ENCODE data around the gene GNB5. TPM values are rescaled to one million over a fixed set of nuclear protein-coding genes. Genes with fewer than 3 reads are reported as not detected.

The GNB5 gene
- polyA plus RNA-seq, 1 donor from 2014 or later: 89.6 TPM

DNA sequence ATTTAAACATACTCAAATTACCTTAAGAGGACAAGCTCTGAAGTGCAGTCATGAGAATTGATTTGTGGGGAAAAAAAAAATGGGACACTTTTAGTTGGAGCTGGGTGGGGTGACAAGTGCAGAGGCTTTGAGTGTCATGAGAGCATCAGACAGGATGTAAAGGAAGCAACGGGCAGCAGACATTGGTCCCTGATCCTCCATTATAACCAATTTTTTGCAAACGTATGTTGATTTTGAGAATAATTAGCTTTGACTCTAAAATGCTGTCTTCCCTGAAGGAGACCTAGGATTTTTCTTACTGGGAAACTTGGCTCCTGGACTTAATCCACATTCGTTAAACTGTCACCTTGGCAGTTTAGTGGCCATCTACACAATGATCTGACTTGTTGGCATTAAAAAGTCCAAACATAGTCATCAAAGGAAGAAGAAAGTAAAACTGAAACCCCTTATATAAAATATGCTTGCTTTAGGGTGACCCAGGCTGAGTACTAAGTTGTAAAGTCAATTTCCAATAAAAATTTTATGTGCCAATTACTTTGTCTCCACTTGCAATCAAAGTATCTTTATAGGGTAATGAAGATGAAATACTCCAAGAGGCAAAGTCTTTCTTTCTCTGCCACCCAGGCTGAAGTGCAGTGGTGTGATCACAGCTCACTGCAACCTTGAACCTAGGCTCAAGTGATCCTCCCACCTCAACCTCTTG, 124.2 kb downstream of the GNB5 start:
- Histone ChIP-seq H3K4me3 (ENCODE audit: low read length) (no peak overlapping the region), H3K4me2 (ENCODE audit: low read length) (no peak overlapping the region), H3F3A (ENCODE audit: insufficient read depth, low read length, poor library complexity, severe bottlenecking) (no peaks in the 10 kb centered on the region), H3K27ac (ENCODE audit: low read length) (no peak overlapping the region), H4K20me1 (ENCODE audit: insufficient read depth) (no peaks in the 10 kb centered on the region), H2AFZ (ENCODE audit: low read depth, low read length) (no peak overlapping the region), H3K79me2 (replicated peaks; ENCODE audit: insufficient read depth, low read length) (no peaks in the 10 kb centered on the region), H3K36me3 (ENCODE audit: insufficient read depth, low read length) (peaks cover 5% of the 10 kb centered on the region), H3K9me2 (ENCODE audit: insufficient read depth, low read length) (no peaks in the 10 kb centered on the region), H3K27me3 (ENCODE audit: insufficient read depth, low read depth, low read length) (no peaks in the 10 kb centered on the region), H3K9ac (ENCODE audit: low read length) (no peak overlapping the region), H3K9me3 (ENCODE audit: low read length) (no peaks in the 10 kb centered on the region)
- no peak for TF ChIP-seq RAD21 (conservative IDR thresholded peaks at IDR 0.05)
- TF ChIP-seq SMC3 (conservative IDR thresholded peaks at IDR 0.05; ENCODE audit: poor library complexity): no peak
- TF ChIP-seq CTCF (IDR thresholded peaks at IDR 0.05; ENCODE audit: poor library complexity, severe bottlenecking): no peak
- no peak for TF ChIP-seq EP300 (conservative IDR thresholded peaks at IDR 0.05; ENCODE audit: poor library complexity, severe bottlenecking)
- TF ChIP-seq MXI1 (conservative IDR thresholded peaks at IDR 0.05; ENCODE audit: poor library complexity, severe bottlenecking): no peak
- TF ChIP-seq, protein P1, sequence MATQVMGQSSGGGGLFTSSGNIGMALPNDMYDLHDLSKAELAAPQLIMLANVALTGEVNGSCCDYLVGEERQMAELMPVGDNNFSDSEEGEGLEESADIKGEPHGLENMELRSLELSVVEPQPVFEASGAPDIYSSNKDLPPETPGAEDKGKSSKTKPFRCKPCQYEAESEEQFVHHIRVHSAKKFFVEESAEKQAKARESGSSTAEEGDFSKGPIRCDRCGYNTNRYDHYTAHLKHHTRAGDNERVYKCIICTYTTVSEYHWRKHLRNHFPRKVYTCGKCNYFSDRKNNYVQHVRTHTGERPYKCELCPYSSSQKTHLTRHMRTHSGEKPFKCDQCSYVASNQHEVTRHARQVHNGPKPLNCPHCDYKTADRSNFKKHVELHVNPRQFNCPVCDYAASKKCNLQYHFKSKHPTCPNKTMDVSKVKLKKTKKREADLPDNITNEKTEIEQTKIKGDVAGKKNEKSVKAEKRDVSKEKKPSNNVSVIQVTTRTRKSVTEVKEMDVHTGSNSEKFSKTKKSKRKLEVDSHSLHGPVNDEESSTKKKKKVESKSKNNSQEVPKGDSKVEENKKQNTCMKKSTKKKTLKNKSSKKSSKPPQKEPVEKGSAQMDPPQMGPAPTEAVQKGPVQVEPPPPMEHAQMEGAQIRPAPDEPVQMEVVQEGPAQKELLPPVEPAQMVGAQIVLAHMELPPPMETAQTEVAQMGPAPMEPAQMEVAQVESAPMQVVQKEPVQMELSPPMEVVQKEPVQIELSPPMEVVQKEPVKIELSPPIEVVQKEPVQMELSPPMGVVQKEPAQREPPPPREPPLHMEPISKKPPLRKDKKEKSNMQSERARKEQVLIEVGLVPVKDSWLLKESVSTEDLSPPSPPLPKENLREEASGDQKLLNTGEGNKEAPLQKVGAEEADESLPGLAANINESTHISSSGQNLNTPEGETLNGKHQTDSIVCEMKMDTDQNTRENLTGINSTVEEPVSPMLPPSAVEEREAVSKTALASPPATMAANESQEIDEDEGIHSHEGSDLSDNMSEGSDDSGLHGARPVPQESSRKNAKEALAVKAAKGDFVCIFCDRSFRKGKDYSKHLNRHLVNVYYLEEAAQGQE (IDR thresholded peaks at IDR 0.05; ENCODE audit: borderline replicate concordance): no peak
- no peak for TF ChIP-seq TAF1 (IDR thresholded peaks at IDR 0.05; ENCODE audit: low read depth)
- TF ChIP-seq POLR2AphosphoS5 (IDR thresholded peaks at IDR 0.05): no peak
- no peak for TF ChIP-seq EZH2 (IDR thresholded peaks at IDR 0.05; ENCODE audit: borderline replicate concordance, insufficient read depth, low read length, poor library complexity, severe bottlenecking)

Small RNA genes lying within 50 kb of the gene (small RNA-seq; reads per million reads assigned to genes)
- gene RF00019: 0 to 1.2 (median 0) reads per million in 3 experiments

Other genes starting within 250 kb of the GNB5 start
- 30.1 and 30.3 TPM in 2 replicates for gene LEO1, start 219.6 kb downstream of the GNB5 start, polyA plus RNA-seq
- 127 and 140 TPM in 2 replicates for gene MAPK6, start 172.2 kb downstream of the GNB5 start, polyA plus RNA-seq
- gene BCL2L10, start 78.6 kb downstream of the GNB5 start, polyA plus RNA-seq: 0.24 TPM in 1 of 2 replicates, not detected in the other
- 0.44 and 0.77 TPM in 2 replicates for gene MYO5C, start 104.4 kb upstream of the GNB5 start, polyA plus RNA-seq

All from neural cell (in vitro differentiated cells).